Dendritic cell treated with granulocyte-macrophage colony-stimulating factor and Interleukin-4, amounts not matched to agents 40 ng/mL and 50 ng/mL, for 4 days (primary cell): ENCODE data around the gene ADAMTS17.

Source experiments
- H3K27ac Mint-ChIP-seq: one replicate; pipeline ENCODE4 v1.8.0; 2022; ENCODE audit warnings: mild to moderate bottlenecking, mixed read lengths
- H3K27me3 Mint-ChIP-seq: one replicate; pipeline ENCODE4 v1.8.0; 2022; ENCODE audit warnings: mild to moderate bottlenecking, mixed read lengths
- H3K36me3 Mint-ChIP-seq: one replicate; pipeline ENCODE4 v1.8.0; 2022; ENCODE audit warnings: low read depth, mixed read lengths
- H3K4me1 Mint-ChIP-seq: one replicate; pipeline ENCODE4 v1.8.0; 2022; ENCODE audit warnings: low read depth, mixed read lengths
- H3K4me3 Mint-ChIP-seq: one replicate; pipeline ENCODE4 v1.8.0; 2022; ENCODE audit warnings: mild to moderate bottlenecking, moderate library complexity, mixed read lengths
- H3K9me3 Mint-ChIP-seq: one replicate; pipeline ENCODE4 v1.8.0; 2022; ENCODE audit warnings: mixed read lengths
- intact Hi-C: fragments of 100-400 bp; cut with micrococcal nuclease; formaldehyde crosslinking; loops from one replicate; pipeline ENCODE4 v1.15.0; 2022

Gene ADAMTS17

DNA sequence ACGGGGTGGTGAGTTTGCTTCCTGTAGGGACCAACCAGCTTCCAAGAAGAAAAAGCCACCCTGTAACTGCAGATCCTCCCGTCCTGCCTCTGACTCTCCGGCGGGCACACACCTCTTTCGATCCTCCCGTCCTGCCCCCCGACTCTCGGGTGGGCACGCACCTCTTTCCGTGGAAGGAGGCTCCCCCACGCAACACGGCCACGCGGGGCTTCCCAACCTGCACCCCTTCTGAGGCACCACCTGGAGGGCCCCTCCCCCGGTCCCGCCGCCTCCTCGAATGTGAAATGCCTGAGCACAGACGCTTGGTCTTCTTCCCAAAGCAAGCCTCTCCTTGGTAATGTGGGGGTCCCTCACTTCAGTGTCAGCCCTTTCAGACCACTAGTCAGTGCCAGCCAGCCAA is 7.3 kb downstream of the ADAMTS17 start:
- Mint-ChIP-seq H3K27ac (no peak overlapping the region), H3K27me3 (peaks cover 72% of the 10 kb centered on the region), H3K4me1 (no peaks in the 10 kb centered on the region), H3K4me3 (no peak overlapping the region), H3K36me3 (no peaks in the 10 kb centered on the region), H3K9me3 (no peaks in the 10 kb centered on the region)
- intact Hi-C loops, result loop anchor here (5.0 kb wide), 1 partner anchor 402 kb away; no protein-coding TSS in a partner anchor

- Mint-ChIP-seq H3K27me3 (peaks cover 68% of the 10 kb centered on the region), H3K36me3 (no peaks in the 10 kb centered on the region), H3K4me1 (no peaks in the 10 kb centered on the region), H3K9me3 (no peaks in the 10 kb centered on the region), H3K27ac (no peak overlapping the region), H3K4me3 (no peak overlapping the region)
- intact Hi-C loops, result loop anchor here (5.0 kb wide), 1 partner anchor 402 kb away; no protein-coding TSS in a partner anchor
These were observed 7.8 kb downstream of the ADAMTS17 start for GRCh38 chr15:100334015-100334414.

- Mint-ChIP-seq H3K27me3 (peaks cover 62% of the 10 kb centered on the region), H3K27ac (no peak overlapping the region), H3K4me1 (no peaks in the 10 kb centered on the region), H3K4me3 (no peak overlapping the region), H3K9me3 (no peaks in the 10 kb centered on the region), H3K36me3 (no peaks in the 10 kb centered on the region)
- intact Hi-C loops, result loop anchor here (5.0 kb wide), 1 partner anchor 401 kb away; no protein-coding TSS in a partner anchor
These were observed 8.5 kb downstream of the ADAMTS17 start for GRCh38 chr15:100333236-100333635.

GRCh38 chr15:100332721-100333120 is 9.1 kb downstream of the ADAMTS17 start:
- Mint-ChIP-seq H3K27me3 (peaks cover 59% of the 10 kb centered on the region), H3K36me3 (no peaks in the 10 kb centered on the region), H3K4me3 (no peak overlapping the region), H3K4me1 (no peaks in the 10 kb centered on the region), H3K27ac (no peak overlapping the region), H3K9me3 (no peaks in the 10 kb centered on the region)
- intact Hi-C loops, result loop anchor here (5.0 kb wide), 1 partner anchor 400 kb away; no protein-coding TSS in a partner anchor

DNA sequence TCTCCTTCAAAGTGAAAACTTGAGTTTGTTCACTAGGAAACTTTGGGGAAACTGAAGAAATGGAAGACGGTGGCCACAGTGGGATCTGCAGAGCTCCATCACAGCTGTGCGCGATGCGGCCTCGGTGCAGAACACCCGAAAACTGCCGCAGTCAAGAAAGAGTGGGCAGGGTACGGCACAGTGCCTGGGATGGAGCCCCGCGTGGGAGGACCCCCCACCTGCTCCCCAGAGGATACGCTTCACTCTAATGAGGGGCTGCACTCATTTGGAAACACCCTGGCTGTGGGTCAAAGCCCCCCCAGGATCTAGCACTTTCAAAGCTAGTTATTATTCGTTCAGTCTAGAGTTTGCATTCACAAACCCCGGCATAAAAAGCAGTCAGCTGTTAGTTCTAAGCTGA is 9.5 kb downstream of the ADAMTS17 start:
- H3K4me1 Mint-ChIP-seq, result no peaks in the 10 kb centered on the region
- intact Hi-C loops, result loop anchor here (5.0 kb wide), 1 partner anchor 400 kb away; no protein-coding TSS in a partner anchor

GRCh38 chr15:100330629-100331215 is 11.1 kb downstream of the ADAMTS17 start:
- H3K36me3 Mint-ChIP-seq, result no peaks in the 10 kb centered on the region
- peaks cover 42% of the 10 kb centered on the region for H3K27me3 Mint-ChIP-seq
- H3K27ac Mint-ChIP-seq, result no peak overlapping the region
- intact Hi-C loops, result loop anchor here (5.0 kb wide), 1 partner anchor 398 kb away; no protein-coding TSS in a partner anchor
- no peak overlapping the region for H3K4me3 Mint-ChIP-seq
- no peaks in the 10 kb centered on the region for H3K9me3 Mint-ChIP-seq
- H3K4me1 Mint-ChIP-seq, result no peaks in the 10 kb centered on the region

More for the DNA sequence above, 9.5 kb downstream of the ADAMTS17 start:
- Mint-ChIP-seq H3K27ac (no peak overlapping the region), H3K4me3 (no peak overlapping the region), H3K27me3 (peaks cover 55% of the 10 kb centered on the region), H3K9me3 (no peaks in the 10 kb centered on the region), H3K36me3 (no peaks in the 10 kb centered on the region)

GRCh38 chr15:100330221-100330620 is 11.6 kb downstream of the ADAMTS17 start:
- intact Hi-C loops, result loop anchor here (5.0 kb wide), 1 partner anchor 398 kb away; no protein-coding TSS in a partner anchor

DNA sequence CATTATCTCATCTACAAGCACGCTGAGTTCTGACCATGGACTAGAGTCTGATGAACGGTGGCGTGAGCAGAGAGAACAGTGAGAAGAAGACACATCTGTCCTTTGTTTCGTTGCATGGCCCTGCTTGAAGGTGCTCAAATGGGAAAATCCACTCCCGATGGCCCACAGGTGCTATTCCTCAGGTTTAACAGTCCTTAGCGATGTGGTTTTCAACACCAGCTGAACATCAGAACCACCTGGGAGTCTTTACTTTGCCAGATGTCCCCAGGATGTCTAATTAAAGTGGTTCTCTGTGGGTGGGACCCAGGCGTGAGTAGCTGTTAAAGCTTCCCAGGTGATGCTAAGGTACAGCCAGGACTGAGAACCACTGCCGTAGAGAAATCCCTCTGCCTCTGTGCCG is 13.0 kb downstream of the ADAMTS17 start:
- H3K27me3 Mint-ChIP-seq, result peaks cover 31% of the 10 kb centered on the region
- intact Hi-C loops, result no loop called here
- H3K9me3 Mint-ChIP-seq, result no peaks in the 10 kb centered on the region
- no peaks in the 10 kb centered on the region for H3K36me3 Mint-ChIP-seq
- no peak overlapping the region for H3K27ac Mint-ChIP-seq
- no peak overlapping the region for H3K4me3 Mint-ChIP-seq
- no peaks in the 10 kb centered on the region for H3K4me1 Mint-ChIP-seq

More at GRCh38 chr15:100330221-100330620, 11.6 kb downstream of the ADAMTS17 start:
- Mint-ChIP-seq H3K27me3 (peaks cover 42% of the 10 kb centered on the region), H3K4me1 (no peaks in the 10 kb centered on the region), H3K36me3 (no peaks in the 10 kb centered on the region), H3K4me3 (no peak overlapping the region), H3K9me3 (no peaks in the 10 kb centered on the region), H3K27ac (no peak overlapping the region)

DNA sequence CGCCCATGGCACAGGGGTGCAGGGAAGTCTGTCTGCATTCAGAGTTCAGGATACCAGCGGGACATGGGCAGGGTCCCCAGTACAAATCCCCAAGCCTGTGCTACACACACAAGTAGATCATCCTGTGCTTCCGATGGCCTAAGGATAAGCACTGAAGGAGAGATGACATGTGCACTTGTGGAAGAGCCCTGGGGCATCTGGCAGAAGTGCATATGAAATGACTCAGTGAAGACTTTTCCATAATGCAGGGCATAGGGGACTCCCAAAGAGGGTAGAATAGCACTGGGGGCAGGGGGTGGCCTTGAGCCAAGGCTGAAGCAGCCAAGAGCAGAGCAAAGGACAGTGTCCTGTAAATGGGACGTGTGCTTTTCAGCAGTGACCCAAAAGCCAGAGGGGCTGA is 22.9 kb downstream of the ADAMTS17 start:
- no peak overlapping the region for H3K27ac Mint-ChIP-seq
- intact Hi-C loops, result no loop called here
- H3K27me3 Mint-ChIP-seq, result peaks cover 6% of the 10 kb centered on the region
- peaks cover 9% of the 10 kb centered on the region for H3K9me3 Mint-ChIP-seq
- no peak overlapping the region for H3K4me3 Mint-ChIP-seq
- no peaks in the 10 kb centered on the region for H3K4me1 Mint-ChIP-seq
- H3K36me3 Mint-ChIP-seq, result no peaks in the 10 kb centered on the region

DNA sequence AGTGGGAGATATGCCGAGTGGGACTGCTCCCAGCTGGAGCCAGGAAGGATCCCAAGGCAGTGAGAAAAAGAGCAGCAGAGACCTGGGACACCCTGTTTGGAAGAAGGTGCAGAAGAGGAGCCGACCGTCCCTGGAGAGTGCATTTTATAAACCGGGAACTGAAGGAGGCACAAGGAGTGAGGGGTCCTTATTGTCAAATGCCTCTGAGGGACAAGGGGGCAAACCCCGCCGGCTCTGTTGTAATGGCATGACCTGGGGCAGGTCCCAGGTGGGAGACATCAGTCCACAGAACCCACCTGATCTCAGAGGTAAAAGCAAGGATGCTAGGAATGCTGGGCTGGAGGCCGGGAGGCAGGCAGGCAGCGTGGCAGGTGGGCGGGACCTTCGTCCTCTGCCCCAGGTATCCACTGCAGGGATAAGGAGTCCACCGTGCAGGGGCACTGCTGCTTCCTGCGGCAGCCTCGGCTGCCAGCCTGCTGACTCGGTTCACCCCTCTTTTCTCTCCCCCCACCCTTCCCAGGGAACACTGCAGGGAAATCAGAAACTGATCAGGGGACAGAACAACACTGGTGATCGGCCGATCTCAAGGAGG is 26.9 kb downstream of the ADAMTS17 start:
- Mint-ChIP-seq H3K27ac (no peak overlapping the region), H3K9me3 (peaks cover 9% of the 10 kb centered on the region), H3K36me3 (no peaks in the 10 kb centered on the region), H3K4me1 (no peaks in the 10 kb centered on the region), H3K4me3 (no peak overlapping the region), H3K27me3 (peaks cover 6% of the 10 kb centered on the region)
- intact Hi-C loops, result no loop called here

GRCh38 chr15:100311833-100312476 is 29.8 kb downstream of the ADAMTS17 start:
- no peak overlapping the region for H3K27ac Mint-ChIP-seq
- H3K4me1 Mint-ChIP-seq, result no peaks in the 10 kb centered on the region
- no peaks in the 10 kb centered on the region for H3K9me3 Mint-ChIP-seq
- H3K4me3 Mint-ChIP-seq, result no peak overlapping the region
- intact Hi-C loops, result no loop called here
- no peaks in the 10 kb centered on the region for H3K36me3 Mint-ChIP-seq
- peaks cover 13% of the 10 kb centered on the region for H3K27me3 Mint-ChIP-seq

- H3K4me1 Mint-ChIP-seq, result no peaks in the 10 kb centered on the region
- peaks cover 13% of the 10 kb centered on the region for H3K27me3 Mint-ChIP-seq
- peaks cover 7% of the 10 kb centered on the region for H3K9me3 Mint-ChIP-seq
- H3K4me3 Mint-ChIP-seq, result no peak overlapping the region
- no peaks in the 10 kb centered on the region for H3K36me3 Mint-ChIP-seq
- H3K27ac Mint-ChIP-seq, result no peak overlapping the region
- intact Hi-C loops, result no loop called here
These were observed 30.6 kb downstream of the ADAMTS17 start for GRCh38 chr15:100311154-100311625.

GRCh38 chr15:100310513-100311153 is 31.1 kb downstream of the ADAMTS17 start:
- Mint-ChIP-seq H3K36me3 (no peaks in the 10 kb centered on the region), H3K9me3 (peaks cover 10% of the 10 kb centered on the region), H3K27me3 (peaks cover 13% of the 10 kb centered on the region), H3K4me1 (no peaks in the 10 kb centered on the region), H3K4me3 (no peak overlapping the region), H3K27ac (no peak overlapping the region)
- intact Hi-C loops, result no loop called here

DNA sequence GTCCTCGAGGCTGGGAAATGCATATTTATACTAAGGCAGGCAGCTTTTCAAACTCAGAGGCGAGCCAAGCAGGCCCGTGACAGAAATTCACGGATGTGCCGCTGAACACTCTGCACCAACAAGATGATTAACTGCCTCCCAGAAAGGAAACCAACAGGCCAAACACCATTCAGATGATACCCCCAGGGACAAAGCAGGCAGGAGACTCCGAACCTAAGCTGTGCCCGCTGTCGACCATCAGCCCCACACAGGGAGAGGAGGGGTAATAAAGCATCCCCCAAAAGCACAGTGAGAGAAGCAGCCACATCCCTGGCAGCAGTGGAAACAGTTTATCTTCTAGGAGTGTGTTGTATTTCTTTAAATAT is 31.8 kb downstream of the ADAMTS17 start:
- Mint-ChIP-seq H3K9me3 (peaks cover 10% of the 10 kb centered on the region), H3K4me1 (no peaks in the 10 kb centered on the region), H3K4me3 (no peak overlapping the region), H3K27ac (no peak overlapping the region), H3K27me3 (peaks cover 13% of the 10 kb centered on the region), H3K36me3 (no peaks in the 10 kb centered on the region)
- intact Hi-C loops, result no loop called here
